Keratinocyte (primary cell): ENCODE data around the gene MGAT3.

Experiments
- EZH2 ChIP-seq: IDR thresholded peaks from one replicate; pipeline ENCODE4 v1.6.1; 2012; ENCODE audit warnings: inconsistent platforms, mild to moderate bottlenecking, low read length, moderate library complexity
- TF ChIP-seq, protein P1 (sequence below), 3 experiments: IDR thresholded peaks in 1 of 3; conservative IDR thresholded peaks in 1 of 3; optimal IDR thresholded peaks in 1 of 3; 2 replicates in 2 of 3; 3 replicates in 1 of 3; pipeline versions ENCODE3 to v1.5.1; 2011; ENCODE audit warnings: low read length in 3 of 3, mild to moderate bottlenecking in 3 of 3, moderate library complexity in 2 of 3, control low read depth in 1 of 3, inconsistent platforms in 1 of 3; ENCODE audit not compliant: insufficient read depth in 2 of 3; ENCODE audit errors: extremely low read depth in 1 of 3

- TF ChIP-seq, protein P1, sequence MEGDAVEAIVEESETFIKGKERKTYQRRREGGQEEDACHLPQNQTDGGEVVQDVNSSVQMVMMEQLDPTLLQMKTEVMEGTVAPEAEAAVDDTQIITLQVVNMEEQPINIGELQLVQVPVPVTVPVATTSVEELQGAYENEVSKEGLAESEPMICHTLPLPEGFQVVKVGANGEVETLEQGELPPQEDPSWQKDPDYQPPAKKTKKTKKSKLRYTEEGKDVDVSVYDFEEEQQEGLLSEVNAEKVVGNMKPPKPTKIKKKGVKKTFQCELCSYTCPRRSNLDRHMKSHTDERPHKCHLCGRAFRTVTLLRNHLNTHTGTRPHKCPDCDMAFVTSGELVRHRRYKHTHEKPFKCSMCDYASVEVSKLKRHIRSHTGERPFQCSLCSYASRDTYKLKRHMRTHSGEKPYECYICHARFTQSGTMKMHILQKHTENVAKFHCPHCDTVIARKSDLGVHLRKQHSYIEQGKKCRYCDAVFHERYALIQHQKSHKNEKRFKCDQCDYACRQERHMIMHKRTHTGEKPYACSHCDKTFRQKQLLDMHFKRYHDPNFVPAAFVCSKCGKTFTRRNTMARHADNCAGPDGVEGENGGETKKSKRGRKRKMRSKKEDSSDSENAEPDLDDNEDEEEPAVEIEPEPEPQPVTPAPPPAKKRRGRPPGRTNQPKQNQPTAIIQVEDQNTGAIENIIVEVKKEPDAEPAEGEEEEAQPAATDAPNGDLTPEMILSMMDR (optimal IDR thresholded peaks at IDR 0.05 in 1 of 3, IDR thresholded peaks at IDR 0.05 in 1 of 3, conservative IDR thresholded peaks at IDR 0.05 in 1 of 3; ENCODE audit: extremely low read depth in 1 of 3, insufficient read depth in 2 of 3, low read length in 3 of 3) = no peak
- no peak for TF ChIP-seq EZH2
Observed at GRCh38 chr22:39501644-39502108, 44.9 kb downstream of the MGAT3 start.
